Ovary (tissue), 9 donors: ENCODE results near the gene TAF4. TPM values are rescaled to one million over a fixed set of nuclear protein-coding genes. Genes with fewer than 3 reads are reported as not detected.

Source experiments
- DNase-seq, 5 donors: peaks; one replicate each; pipeline ENCODE4 v3.0.0-alpha.2; 2019 to 2020
- H3K27ac ChIP-seq, 2 donors: fragments of 200-600 bp; one replicate each; pipeline versions ENCODE4 v1.5.1 to v1.8.0; 2019 to 2022
- H3K27me3 ChIP-seq: fragments of 200-600 bp; one replicate; pipeline ENCODE4 v1.8.0; 2022
- H3K36me3 ChIP-seq: fragments of 200-600 bp; sonication (generic); one replicate; pipeline ENCODE4 v1.5.1; 2019
- H3K4me1 ChIP-seq: one replicate; pipeline ENCODE4 v1.8.1; 2013; ENCODE audit warnings: mild to moderate bottlenecking, moderate library complexity; ENCODE audit not compliant: insufficient read depth
- H3K4me3 ChIP-seq: fragments of 200-600 bp; sonication (generic); one replicate; pipeline ENCODE4 v1.5.1; 2017
- H3K9me3 ChIP-seq, 2 donors: fragments of 200-600 bp in 1 of 2; sonication (generic) in 1 of 2; one replicate each; pipeline versions ENCODE4 v1.5.1 to v1.8.1; 2013 to 2019; ENCODE audit warnings: mild to moderate bottlenecking in 1 of 2, moderate library complexity in 1 of 2
- CTCF ChIP-seq, 3 donors: fragments of 450-650 bp in 2 of 3; fragments of 200-600 bp in 1 of 3; IDR thresholded peaks; one replicate each; pipeline versions ENCODE4 v1.5.1 to v1.8.0; 2016 to 2022; ENCODE audit warnings: antibody characterized with exemption in 3 of 3, mild to moderate bottlenecking in 1 of 3
- EP300 ChIP-seq: sonication (generic); formaldehyde crosslinking; IDR thresholded peaks from one replicate; pipeline ENCODE4 v1.6.1; 2017; ENCODE audit warnings: antibody characterized with exemption
- POLR2A ChIP-seq: fragments of 450-650 bp; IDR thresholded peaks from one replicate; pipeline ENCODE4 v1.6.1; 2017; ENCODE audit warnings: antibody characterized with exemption, mild to moderate bottlenecking, moderate library complexity
- WGBS, 3 donors: extraction: QIAGEN DNeasy Blood & Tissue Kit in 1 of 3; methylation state at CpG; one replicate each; pipeline versions ENCODE4 v1.1.5 to v1.1.7; 2013 to 2017; 5-methylcytosine and 5-hydroxymethylcytosine counted together
- intact Hi-C, 4 donors: fragments of 100-400 bp; cut with DNase I; formaldehyde crosslinking; loops; one replicate each; pipeline versions ENCODE4 v1.11.0 to v1.15.1; 2022 to 2023
- polyA plus RNA-seq, 2 donors: library from polyadenylated mRNA; stranded (reverse); fragments of 200-250 nt in 1 of 2; fragments of 350-450 nt in 1 of 2; fragmentation: Illumina TruSeq in 1 of 2; extraction: RNeasy Lipid Tissue Mini Kit (QIAGEN cat#74804) in 1 of 2; gene quantifications; one replicate each; pipeline ENCODE4 v1.2.3, GENCODE V29; 2013 to 2014
- total RNA-seq, 7 donors: library from RNA; depleted of rRNA in 2 of 7; stranded (reverse); fragments of >200 nt in 2 of 7; fragmentation: NEBNext Ultra II Directional in 3 of 7; extraction: Animal tissue kit (Norgen Biotek cat#: 25700) in 3 of 7; gene quantifications; one replicate each; pipeline versions ENCODE4 v1.1.0 to v1.2.4, GENCODE V29; 2016 to 2023
- donor health status: DM: no; HTN: no; CAD: no; lungs with moderate emphysema.
- donor health status: DM: no; HTN: no; CAD: no.
- donor health status: Bipolar disorder and iron deficiency.
- donor health status: DM: yes; HTN: yes; CAD: no.
- donor health status: DM: no; HTN: no; CAD: no.
- donor health status: DM: yes; HTN: yes; CAD: no.

The TAF4 gene
- total and polyA plus RNA-seq, 9 donors = 9.3 to 34.7 (median 19.8) TPM

- intact Hi-C loops = no loop called here
- TF ChIP-seq EP300 (no peak), POLR2A (no peak), CTCF (IDR thresholded peaks at IDR 0.05) (no peak)
- Histone ChIP-seq H3K4me1 (peaks cover 24% of the 10 kb centered on the region), H3K27me3 (no peaks in the 10 kb centered on the region), H3K27ac (no peak overlapping the region), H3K4me3 (no peak overlapping the region), H3K36me3 (no peaks in the 10 kb centered on the region), H3K9me3 (no peaks in the 10 kb centered on the region)
- WGBS, 3 donors = 87 to 88% (median 88%) methylated on average over 7 of the region's 7 CpGs
- DNase-seq = peak in 2 of 5 donors; percentile 12 to 17
Measured at GRCh38 chr20:62048346-62048761, 17.3 kb downstream of the TAF4 start.

GRCh38 chr20:62047666-62048345 is 17.9 kb downstream of the TAF4 start:
- Histone ChIP-seq H3K4me3 (no peak overlapping the region), H3K36me3 (no peaks in the 10 kb centered on the region), H3K9me3 (no peaks in the 10 kb centered on the region), H3K4me1 (peaks cover 24% of the 10 kb centered on the region), H3K27ac (no peak overlapping the region), H3K27me3 (no peaks in the 10 kb centered on the region)
- 92 to 95% (median 94%) methylated on average over 24 of the region's 24 CpGs for WGBS, 3 donors
- DNase-seq = peak in 4 of 5 donors; percentile 3 to 24 (median 12)
- intact Hi-C loops = no loop called here
- TF ChIP-seq POLR2A (no peak), CTCF (IDR thresholded peaks at IDR 0.05) (no peak), EP300 (no peak)

DNA sequence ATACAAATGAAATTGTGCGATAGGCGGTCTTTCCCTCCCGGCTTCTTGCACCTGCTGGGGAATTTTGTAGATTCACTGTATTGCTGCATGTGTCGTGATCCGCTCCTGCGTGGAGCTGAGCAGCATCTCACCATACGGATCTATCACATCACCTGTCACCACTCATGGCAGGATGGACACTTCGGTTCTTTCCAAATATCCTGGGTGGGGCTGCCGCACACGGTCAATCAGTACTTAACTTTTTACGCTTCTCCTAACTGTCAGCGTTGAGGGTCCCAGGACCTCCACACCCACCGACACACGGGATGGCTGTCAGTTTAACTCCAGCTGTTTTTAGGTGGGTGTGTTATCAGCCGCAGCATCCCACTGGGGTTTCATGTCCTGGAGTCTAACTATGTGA is 19.2 kb downstream of the TAF4 start:
- peak in 2 of 5 donors; percentile 14 to 19 for DNase-seq
- 94 to 95% (median 94%) methylated on average over 15 of the region's 15 CpGs for WGBS, 3 donors

DNA sequence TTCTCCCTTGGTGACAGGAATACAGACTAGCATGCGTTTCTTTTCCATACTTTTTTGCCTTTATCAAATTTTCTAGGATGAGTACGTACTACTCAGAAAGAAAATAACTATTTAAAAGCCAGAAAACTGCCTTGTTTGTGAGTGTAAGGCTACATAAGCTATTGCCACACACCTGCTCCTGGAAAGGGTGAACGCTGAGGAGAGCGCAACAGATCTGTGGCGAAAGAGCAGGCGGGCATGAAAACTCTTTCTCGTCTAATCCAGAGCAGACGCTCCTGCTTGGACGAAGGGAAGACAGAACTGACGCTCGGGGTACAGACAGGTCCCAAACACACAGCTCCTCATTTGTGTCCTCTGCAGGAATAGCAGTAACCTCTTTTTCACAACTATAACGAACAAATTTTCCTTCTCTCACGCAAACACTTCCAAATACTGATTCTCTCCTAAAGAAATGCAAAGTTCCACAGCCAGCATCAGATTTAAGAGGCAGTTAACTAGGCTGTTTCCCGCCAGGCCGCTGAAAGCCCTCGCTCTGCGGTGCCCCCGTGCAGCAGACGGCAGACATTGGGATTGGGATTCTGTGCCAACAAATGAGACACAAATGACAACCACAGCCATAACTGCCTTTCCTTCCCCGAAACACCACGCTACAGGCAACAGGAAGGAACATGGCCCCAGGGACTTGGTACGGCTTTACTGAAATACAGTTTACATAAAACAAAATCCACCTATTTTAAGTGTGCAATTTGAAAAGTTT is 20.0 kb downstream of the TAF4 start:
- DNase-seq = peak in 2 of 5 donors; percentile 10 to 16
- Histone ChIP-seq H3K27ac (peak overlapping the region in 1 of 2 donors; percentile 83), H3K36me3 (no peaks in the 10 kb centered on the region), H3K27me3 (no peaks in the 10 kb centered on the region), H3K9me3 (no peaks in the 10 kb centered on the region), H3K4me1 (peaks cover 24% of the 10 kb centered on the region), H3K4me3 (no peak overlapping the region)
- intact Hi-C loops = no loop called here
- 82 to 88% (median 84%) methylated on average over 22 of the region's 22 CpGs for WGBS, 3 donors
- no peak for TF ChIP-seq EP300
- TF ChIP-seq CTCF (IDR thresholded peaks at IDR 0.05) = no peak
- TF ChIP-seq POLR2A = no peak

More for the DNA sequence above, 19.2 kb downstream of the TAF4 start:
- Histone ChIP-seq H3K9me3 (no peaks in the 10 kb centered on the region), H3K4me3 (no peak overlapping the region), H3K36me3 (no peaks in the 10 kb centered on the region), H3K27me3 (no peaks in the 10 kb centered on the region), H3K27ac (no peak overlapping the region), H3K4me1 (peaks cover 28% of the 10 kb centered on the region)
- intact Hi-C loops = no loop called here
- TF ChIP-seq EP300 (no peak), CTCF (IDR thresholded peaks at IDR 0.05) (no peak), POLR2A (no peak)
